Fibroblast of skin of left quadriceps (primary cell): ENCODE data around the gene PYDC1.
"Not testable (repeated sequence)": the region's sequence is repeated elsewhere in the genome, so short reads cannot be mapped to it uniquely, and the experiment has no call there.

Experiments
- DNase-seq, 2 experiments: peaks; one replicate each; pipeline ENCODE4 v3.0.0-alpha.2; 2013; ENCODE audit warnings: low read depth in 2 of 2

Gene PYDC1

DNA sequence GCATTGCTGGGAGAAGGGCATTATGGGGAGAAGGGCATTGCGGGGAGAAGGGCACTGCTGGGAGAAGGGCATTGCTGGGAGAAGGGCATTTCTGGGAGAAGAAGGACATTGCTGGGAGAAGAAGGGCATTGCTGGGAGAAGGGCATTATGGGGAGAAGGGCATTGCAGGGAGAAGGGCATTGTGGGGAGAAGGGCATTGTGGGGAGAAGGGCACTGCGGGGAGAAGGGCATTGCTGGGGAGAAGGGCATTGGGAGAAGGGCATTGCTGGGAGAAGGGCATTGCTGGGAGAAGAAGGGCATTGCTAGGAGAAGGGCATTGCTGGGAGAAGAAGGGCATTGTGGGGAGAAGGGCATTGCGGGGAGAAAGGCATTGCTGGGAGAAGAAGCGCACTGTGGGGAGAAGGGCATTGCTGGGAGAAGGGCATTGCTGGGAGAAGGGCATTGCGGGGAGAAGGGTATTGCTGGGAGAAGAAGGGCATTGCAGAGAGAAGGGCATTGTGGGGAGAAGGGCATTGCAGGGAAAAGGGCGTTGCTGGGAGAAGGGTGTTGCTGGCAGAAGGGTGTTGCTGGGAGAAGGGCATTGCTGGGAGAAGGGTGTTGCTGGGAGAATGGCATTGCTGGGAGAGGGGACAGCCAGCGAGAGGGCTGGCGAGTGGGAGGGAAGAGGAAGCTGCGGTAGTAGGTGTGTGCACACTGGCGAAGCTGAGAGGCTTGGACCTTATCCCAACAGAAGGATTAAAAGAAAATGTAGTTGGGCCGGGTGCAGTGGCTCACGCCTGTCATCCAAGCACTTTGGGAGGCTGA, 4.6 kb upstream of the PYDC1 start:
- no peak for DNase-seq

DNA sequence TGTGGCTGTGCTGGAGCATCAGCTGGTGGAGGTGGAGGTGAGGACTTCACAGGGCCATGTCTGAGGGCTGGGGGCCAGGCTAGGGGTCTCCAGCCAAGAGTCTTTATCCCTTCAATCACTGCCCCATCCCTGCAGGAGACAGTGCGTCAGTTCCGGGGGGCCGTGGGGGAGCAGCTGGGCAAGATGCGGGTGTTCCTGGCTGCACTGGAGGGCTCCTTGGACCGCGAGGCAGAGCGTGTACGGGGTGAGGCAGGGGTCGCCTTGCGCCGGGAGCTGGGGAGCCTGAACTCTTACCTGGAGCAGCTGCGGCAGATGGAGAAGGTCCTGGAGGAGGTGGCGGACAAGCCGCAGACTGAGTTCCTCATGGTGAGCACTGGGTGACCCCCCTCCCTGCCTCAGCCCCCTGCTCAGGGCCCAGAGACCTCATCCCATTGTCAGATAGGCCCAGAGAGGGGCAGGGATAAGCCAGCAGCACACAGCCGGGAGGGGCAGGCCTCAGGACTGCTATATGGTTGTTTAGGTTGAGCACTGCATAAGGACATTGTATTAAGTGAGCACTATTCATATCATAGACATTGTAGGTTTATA, 2.3 kb upstream of the PYDC1 start:
- no peak for DNase-seq

DNA sequence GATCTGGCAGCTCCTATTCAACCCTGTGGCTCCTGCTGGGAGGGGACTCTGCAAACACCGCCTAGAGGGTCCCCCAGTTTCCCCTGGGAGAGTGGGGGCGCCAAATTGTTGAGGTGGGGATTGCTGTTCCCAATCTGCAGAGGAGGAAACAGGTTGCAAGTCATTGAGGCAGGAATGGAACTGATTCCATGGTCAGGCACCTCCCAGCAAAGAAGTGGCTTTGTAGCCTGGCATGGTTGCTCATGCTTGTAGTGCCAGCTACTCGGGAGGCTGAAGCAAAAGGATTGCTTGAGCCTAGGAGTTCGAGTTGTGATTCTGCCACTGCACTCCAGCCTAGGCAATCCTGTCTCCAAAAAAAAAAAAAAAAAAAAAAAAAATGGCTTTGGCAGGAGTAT, 198 bp upstream of the PYDC1 start:
- no peak for DNase-seq

DNA sequence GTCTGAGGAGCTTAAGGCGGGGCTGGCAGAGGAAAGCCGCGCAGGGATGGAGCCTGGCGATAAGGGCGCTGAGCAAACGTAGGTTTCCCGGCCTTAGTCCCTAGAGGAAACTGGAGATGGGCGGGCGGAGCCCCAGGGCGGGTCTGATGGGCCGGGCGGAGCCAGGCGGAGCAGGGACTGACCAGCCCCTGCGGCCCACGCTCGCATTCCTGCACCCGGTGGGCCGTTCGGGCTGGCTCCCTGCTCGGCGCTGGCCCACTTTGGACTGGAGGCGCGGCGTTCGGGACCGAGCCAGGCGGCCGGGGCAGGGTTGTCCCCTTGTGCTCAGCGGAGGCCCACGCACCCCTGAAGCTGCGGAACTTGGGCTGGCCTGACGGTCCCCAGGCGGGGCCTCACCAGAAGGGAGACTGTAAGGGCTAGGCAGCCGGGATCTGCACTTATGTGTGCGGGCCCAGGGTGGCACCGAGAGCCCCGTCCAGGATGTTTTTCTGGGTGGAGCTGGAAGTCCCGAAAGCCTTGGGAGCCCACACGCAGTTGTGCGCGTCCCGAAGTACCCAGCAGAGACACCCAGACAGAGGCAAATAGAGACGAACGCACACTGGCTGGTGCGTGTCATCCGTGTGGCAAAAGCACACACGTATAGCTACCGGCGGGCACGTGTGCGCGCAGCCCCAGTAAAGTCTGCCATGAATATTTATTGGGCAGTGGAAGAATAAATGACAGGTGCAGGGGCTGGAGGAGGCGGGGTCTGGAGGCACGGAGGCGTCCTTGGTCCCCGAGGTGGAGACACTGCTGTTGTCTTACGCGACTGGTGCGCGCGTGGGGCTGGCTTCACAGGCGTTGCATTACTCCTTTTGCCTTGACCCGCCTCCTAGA, 1.4 kb downstream of the PYDC1 start:
- DNase-seq, result no peak

DNA sequence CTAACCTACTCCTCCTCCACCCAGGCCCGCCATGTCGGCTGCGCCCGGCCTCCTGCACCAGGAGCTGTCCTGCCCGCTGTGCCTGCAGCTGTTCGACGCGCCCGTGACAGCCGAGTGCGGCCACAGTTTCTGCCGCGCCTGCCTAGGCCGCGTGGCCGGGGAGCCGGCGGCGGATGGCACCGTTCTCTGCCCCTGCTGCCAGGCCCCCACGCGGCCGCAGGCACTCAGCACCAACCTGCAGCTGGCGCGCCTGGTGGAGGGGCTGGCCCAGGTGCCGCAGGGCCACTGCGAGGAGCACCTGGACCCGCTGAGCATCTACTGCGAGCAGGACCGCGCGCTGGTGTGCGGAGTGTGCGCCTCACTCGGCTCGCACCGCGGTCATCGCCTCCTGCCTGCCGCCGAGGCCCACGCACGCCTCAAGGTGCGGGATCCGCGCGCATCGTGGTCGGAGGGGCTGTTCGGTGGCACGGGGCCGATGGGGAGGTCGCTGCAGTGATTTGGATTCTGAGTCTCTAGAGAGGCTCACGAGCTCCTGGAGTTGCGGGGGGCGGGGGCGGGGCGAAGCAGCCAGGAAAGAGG, 2.1 kb downstream of the PYDC1 start:
- DNase-seq, result no peak

DNA sequence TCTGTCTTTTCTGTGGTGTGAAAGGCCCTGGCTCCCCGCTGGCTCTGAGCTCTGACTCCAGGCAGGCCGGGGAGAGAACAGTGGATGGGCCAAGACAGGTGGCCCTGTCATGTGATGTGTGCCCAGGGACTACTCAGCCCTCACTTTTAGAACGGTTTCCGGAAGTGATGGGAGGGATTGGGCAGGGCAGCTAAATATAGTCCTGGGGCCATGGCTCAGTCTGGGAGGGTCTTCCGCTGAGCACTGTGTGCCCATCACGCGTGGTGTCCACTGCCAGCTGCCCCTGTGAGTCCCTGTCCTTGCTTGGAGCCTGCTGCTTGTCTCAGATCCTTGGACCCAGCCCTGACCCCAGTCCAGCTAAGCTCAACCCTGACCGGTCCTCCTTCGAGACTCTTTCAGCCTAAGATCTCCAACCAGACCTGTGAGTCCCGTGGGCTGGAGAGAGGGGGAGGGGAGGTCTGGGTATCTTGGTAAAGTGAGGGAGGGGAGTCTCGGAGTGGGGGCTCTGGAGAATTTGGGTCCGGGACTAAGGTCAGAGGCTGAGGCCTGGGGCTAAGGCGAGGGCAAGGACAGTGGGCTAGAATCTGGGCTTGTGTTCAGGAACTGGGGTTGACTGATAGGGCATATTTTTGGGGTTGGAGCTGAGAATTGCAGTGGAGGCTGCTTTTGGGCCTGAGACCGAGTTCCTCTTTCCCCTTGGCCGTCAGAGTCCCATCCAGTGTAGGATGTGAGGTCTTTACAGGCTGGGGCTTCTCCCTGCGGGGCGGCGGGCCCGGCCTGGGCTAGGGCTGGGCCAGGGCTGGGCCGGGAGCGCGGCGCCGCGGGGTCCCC, 2.8 kb downstream of the PYDC1 start, which contains the start of gene TRIM72:
TRIM72 (plus strand) TSS at position 243 of the 831 bp plus-strand sequence. CDS start 620 bp downstream, outside the sequence.
- DNase-seq, result no peak

DNA sequence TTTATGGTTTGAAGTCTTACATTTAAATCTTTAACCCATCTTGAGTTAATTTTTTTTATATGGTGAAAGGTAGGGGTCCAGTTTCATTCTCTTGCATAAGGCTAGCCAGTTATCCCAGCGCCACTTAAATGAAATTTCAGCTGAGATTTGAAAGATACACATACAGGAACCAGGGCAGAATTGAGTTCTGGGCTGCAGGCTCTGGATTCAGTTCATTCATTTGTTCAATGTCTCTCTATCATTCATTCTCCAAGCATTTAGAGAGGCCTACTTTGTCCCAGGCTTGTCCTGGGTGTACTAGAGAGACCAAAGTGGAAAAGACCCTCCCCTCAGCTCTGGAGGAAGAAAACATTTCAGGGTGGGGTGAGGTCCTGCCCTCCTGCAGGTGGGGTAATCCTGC, 3.6 kb downstream of the PYDC1 start:
- no peak for DNase-seq

DNA sequence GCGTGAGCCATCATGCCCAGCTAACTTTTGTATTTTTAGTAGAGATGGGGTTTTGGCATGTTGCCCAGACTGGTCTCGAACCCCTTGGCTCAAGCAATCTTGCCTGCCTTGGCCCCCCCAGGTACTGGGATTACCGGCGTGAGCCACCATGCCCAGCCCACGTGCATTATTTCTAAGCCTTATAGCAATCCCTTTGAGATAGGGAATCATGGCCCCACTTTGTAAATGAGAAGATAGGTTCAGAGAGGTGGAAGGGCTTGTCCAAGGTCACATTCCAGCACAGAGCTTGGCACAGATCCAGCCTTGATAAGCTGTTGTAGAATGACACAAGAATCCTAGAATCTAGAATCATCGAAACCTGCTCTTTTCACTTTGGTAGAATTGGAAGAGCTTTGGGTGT, 10.2 kb downstream of the PYDC1 start:
- no peak for DNase-seq

DNA sequence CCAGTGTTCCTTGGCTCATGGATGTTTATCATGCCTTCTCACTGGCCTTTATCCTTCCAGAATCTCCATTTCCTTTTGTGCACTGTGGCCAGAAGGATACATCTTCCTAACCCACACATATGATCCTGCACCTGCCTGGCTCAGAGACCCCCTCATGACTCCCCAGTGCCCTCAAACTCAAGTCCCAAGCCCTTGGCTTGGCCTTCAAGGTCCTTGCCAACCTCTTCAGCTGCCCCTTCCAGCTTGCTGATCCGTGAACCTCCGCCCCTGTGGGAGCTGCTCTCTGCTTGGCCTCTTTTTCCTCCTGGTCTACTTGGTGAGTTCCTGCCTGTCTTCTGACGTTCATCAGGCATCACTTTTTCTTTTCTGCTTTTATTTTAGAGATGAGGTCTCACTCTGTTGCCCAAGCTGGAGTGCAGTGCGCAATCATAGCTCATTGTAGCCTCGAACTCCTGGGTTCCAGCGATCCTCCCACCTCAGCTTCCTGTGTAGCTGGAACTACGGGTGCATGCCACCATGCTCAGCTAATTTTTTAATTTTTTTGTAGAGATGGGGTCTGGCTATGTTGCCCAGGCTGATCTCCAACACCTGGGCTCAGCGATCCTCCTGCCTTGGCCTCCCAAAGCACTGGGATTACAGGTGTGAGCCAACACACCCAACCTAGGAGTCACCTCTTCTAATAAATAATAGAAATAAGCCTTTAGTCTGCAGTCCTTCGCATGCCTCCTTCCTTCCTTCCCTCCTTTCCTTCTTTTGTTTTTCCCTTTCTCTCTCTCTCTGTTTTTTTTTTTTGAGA, 11.9 kb downstream of the PYDC1 start:
- DNase-seq, result no peak

DNA sequence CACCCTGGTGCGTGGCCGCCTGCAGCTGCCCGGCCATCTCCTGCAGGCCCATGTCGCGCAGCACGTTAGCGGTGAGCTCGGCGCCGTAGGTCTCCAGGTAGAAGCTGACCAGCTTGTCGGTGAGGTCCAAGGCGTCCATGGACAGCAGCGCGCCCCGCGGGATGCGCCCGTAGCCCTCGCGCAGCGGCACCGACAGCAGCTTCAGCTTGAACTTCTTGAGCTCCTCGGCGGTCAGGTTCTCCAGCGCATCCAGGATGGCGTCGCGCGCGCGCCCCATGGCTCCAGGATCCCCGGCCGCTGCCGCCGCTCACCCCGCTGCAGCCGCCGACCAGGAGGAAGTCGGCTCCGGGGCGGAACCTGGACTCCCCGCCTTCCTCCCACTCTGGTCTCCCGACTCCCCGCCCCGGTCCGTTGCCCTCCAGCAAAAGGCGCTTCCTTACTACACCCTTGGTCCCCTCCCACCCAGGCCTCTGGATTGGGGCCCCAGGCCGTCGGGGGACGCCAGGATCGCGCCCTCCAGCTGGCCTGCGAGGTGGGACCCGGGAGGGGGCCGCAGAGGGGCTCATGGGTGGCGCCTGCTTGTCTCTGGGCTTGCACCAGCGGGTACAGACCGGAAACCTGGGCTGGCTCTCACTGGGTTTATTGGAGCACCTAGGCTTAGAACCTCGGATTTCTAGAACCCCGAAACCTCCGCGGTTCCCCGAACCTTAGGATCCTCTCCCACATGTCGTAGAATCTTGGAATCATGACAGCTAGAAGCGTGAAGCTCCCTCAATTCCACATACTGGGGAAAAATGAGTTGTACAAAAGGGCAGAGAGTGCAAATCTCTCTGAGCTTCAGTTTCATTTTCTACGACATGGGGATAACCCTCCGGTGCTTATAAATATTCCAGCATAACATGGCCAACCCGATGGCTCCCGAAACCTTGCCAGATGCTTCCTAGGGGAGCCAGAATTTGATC, 14.2 kb downstream of the PYDC1 start, which contains the start of gene PYCARD:
PYCARD (minus strand) TSS at position 347 of the 962 bp plus-strand sequence; CDS start at position 277, 70 bp downstream.
- no peak for DNase-seq

DNA sequence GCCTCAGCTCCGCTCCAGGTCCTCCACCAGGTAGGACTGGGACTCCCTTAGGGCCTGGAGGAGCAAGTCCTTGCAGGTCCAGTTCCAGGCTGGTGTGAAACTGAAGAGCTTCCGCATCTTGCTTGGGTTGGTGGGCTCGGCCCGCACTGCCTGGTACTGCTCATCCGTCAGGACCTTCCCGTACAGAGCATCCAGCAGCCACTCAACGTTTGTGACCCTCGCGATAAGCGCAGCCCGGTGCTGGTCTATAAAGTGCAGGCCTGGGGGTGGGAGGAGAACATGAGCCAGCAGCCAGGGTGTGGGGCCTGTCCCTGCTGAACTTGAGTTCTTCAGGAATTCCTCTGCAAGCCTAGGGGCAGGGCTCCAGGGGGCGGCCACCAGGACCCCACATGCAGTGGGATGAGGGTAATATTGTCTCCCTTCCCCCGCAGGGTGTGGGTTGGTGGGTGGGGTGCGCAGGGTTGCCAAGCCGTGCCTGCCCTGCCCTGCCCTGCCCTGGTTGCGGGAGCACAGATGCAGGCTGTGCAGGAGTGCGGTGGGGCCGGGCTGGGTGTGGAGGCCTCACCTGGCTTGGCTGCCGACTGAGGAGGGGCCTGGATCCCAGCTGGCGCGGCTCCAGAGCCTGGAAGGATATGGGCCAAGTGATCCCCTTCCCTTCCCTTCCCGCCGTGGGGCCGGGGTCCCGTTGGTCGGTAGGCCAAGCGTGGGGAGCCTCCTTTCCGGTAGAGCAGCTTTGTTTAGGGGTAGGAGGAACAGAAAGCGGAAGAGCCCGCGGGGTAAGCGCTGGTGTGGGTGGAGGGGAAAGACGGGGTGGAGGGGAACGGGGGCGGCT, 15.1 kb downstream of the PYDC1 start:
- no peak for DNase-seq

DNA sequence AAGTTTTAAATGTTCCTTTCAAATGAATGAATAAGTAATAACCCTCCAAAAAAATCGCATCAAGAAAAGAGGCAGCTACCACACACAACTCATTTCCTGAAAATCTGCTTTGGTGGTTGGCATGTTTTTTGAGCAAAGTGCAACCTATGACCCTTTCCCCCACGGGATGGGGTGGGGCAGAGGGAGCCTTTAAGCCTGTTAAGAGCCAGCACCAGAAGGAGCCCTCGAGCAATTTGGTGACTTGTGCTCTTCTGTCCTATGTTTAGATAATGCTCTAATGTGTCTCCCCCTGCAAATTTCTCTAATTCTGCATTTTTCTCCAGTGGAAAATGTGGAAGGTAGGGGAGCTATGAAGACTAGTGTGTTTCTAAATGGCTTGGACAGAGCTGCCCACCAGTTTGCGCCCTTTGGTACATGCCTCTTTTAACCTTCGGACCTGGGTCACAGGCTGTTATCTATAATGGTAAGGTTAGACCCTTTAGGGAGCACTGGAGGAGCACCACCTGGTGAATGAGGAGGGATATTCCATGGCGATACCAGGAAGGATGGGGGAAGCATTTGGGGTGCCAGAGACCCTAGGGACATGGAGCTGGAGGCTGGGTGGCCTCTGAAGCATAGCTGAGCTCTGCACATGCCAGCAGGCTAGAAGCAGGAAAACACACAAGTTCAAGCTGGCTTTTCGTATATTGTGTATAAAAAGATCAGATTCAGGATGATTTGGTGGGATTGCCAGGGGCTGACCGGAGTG, 15.9 kb downstream of the PYDC1 start:
- no peak for DNase-seq

DNA sequence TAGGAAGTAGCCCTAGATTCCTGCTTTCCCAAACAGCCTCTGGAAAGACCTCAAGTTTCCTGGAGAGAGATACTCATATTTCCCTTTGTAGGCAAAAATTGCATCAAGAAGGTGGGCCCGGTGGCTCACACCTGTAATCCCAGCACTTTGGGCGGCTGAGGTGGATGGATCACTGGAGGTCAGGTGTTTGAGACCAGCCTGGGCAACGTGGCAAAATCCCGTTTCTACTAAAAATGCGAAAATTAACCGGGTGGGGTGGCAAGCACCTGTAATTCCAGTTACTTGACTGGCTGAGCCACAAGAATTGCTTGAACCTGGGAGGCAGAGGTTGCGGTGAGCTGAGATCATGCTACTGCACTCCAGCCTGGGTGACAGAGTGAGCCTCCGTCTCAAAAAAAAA, 16.8 kb downstream of the PYDC1 start:
- not testable (repeated sequence) for DNase-seq

DNA sequence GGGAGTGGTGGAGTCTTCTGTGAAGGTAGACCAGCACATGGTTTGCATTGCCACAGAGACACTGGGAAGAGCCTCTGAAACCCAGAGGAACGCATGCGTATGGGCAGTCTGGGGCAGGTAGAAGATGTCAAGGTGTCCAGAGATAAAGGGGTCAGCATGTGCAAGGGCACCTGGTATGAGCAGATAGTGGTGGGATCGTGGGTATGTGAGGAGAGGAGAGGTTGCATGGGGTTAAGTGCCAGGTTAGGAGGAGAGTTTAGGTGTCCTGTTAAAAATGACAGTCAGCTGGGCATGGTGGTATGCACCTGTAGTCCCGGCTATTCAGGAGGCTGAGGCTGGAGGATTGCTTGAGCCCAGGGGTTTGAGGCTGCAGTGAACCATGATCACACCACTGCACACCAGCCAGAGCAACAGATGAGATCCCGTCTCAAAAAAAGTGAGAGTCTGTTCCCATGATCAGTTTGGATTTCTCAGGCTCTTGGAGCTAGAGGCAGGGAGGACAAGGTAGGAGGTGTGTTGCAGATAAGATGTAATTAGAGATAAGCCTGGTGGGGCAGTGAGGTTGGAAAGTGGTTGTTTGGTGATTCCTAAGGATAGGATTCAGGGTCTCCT, 17.4 kb downstream of the PYDC1 start:
- DNase-seq, result no peak

DNA sequence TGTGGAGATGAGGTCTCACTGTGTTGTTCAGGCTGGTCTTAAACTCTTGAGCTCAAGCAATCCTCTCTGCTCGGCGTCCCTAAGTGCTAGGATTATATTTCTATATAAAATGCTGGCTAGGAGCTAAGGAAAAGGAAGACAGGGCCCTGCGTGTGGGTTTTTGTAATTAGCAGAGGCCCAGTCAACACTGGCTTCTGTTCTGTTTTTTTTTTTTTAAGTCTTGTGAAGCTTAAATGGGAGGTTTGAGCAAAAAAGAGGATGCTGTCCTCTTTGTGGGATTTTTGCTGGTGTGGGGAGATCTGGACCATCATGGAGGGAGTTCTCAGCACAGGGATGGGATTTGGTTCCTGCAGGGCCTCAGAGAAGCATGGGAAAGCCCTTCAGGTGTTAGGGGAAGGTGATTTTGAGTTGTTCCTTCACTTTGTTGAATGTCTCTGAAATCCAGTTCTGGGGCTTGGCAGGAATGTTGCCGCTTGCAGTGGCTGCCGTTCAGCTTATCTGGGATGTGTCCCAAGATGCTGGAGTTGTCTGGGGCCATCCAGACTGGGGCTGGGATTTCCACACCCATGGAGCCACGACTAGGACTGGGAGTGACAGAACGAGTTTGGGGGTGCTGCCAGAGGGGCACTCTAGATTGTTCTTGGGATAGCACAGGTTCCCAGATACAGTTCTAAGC, 18.6 kb downstream of the PYDC1 start:
- DNase-seq, result no peak

DNA sequence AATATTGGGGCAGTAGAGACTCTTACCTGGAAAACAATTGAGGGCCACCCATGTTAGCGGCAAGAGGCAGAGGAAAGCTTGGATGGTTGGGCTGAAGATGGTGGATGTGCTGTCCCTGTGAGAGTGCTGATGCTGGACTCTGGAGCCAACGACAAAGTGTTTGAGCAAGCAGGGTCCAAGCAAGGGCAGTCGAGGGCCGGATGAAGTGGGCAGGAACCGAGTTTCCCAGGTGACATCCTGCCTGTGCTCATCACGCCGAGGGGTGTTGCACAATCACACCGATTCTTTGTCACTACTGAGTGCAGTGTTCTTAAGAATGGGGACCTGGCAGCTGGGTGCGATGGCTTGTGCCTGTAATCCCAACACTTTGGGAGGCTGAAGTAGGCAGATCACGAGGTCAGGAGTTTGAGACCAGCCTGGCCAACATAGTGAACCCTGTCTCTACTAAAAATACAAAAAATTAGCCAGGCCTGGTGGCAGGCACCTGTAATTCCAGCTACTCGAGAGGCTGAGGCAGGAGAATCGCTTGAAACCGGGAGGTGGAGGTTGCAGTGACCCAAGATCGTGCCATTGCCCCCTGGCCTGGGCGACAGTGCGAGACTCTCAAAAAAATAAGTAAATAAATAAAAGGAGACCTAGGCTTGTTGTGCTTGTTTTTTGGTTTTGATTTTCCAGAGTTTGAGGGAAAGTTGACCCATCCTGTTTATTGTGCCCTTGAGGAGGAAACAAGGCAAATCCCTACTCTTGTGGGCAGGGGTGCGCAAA, 20.4 kb downstream of the PYDC1 start:
- no peak for DNase-seq
